Ectodermal cell (in vitro differentiated cells): ENCODE results near the gene WDHD1.
"Not testable (repeated sequence)": the region's sequence is repeated elsewhere in the genome, so short reads cannot be mapped to it uniquely, and the experiment has no call there.

Source experiments
- H3K27ac ChIP-seq: 2 replicates; pipeline ENCODE4 v1.7.0; 2013; ENCODE audit warnings: mild to moderate bottlenecking, low read depth, low read length; ENCODE audit not compliant: insufficient read depth, poor library complexity, severe bottlenecking
- H3K27me3 ChIP-seq: 2 replicates; pipeline ENCODE4 v1.7.0; 2013; ENCODE audit warnings: mild to moderate bottlenecking, low read length; ENCODE audit not compliant: insufficient read depth, control insufficient read depth, poor library complexity, severe bottlenecking
- H3K36me3 ChIP-seq: one replicate; pipeline ENCODE4 v1.7.0; 2013; ENCODE audit warnings: low read length; ENCODE audit not compliant: control insufficient read depth, insufficient read depth
- H3K4me1 ChIP-seq: one replicate; pipeline ENCODE4 v1.7.0; 2013; ENCODE audit warnings: low read length; ENCODE audit not compliant: control insufficient read depth, insufficient read depth
- H3K4me3 ChIP-seq: 2 replicates; pipeline ENCODE4 v1.7.0; 2013; ENCODE audit warnings: low read depth, low read length, control low read depth; ENCODE audit not compliant: insufficient read depth
- H3K9me3 ChIP-seq: 2 replicates; pipeline ENCODE4 v1.7.0; 2013; ENCODE audit warnings: mild to moderate bottlenecking, low read length, moderate library complexity; ENCODE audit not compliant: control insufficient read depth
- WGBS, 2 experiments: methylation state at CpG; one replicate each; pipeline ENCODE4 v1.1.7; 2013; ENCODE audit warnings: missing lambda C conversion rate in 2 of 2; 5-methylcytosine and 5-hydroxymethylcytosine counted together

Gene WDHD1

GRCh38 chr14:55048900-55049436 lies 22.1 kb upstream of the WDHD1 start:
- Histone ChIP-seq H3K4me1 (peaks cover 8% of the 10 kb centered on the region), H3K4me3 (no peak overlapping the region), H3K27ac (no peak overlapping the region), H3K27me3 (no peaks in the 10 kb centered on the region), H3K36me3 (peaks cover 3% of the 10 kb centered on the region), H3K9me3 (no peaks in the 10 kb centered on the region)
- 100% methylated on average over 1 to 2 of the region's 2 CpGs for WGBS, 2 experiments

- Histone ChIP-seq H3K27ac (no peak overlapping the region), H3K36me3 (peaks cover 9% of the 10 kb centered on the region), H3K27me3 (no peaks in the 10 kb centered on the region), H3K4me1 (no peaks in the 10 kb centered on the region), H3K9me3 (no peaks in the 10 kb centered on the region), H3K4me3 (no peak overlapping the region)
- 93 to 95% methylated on average over 5 of the region's 5 CpGs for WGBS, 2 experiments
Measured at GRCh38 chr14:55047301-55048053, 20.6 kb upstream of the WDHD1 start.

- H3K27me3 ChIP-seq, result no peaks in the 10 kb centered on the region
- H3K27ac ChIP-seq, result no peak overlapping the region
- no peak overlapping the region for H3K4me3 ChIP-seq
- peaks cover 9% of the 10 kb centered on the region for H3K36me3 ChIP-seq
- H3K9me3 ChIP-seq, result no peaks in the 10 kb centered on the region
- H3K4me1 ChIP-seq, result no peaks in the 10 kb centered on the region
Measured at GRCh38 chr14:55045087-55045486, 18.2 kb upstream of the WDHD1 start.

DNA sequence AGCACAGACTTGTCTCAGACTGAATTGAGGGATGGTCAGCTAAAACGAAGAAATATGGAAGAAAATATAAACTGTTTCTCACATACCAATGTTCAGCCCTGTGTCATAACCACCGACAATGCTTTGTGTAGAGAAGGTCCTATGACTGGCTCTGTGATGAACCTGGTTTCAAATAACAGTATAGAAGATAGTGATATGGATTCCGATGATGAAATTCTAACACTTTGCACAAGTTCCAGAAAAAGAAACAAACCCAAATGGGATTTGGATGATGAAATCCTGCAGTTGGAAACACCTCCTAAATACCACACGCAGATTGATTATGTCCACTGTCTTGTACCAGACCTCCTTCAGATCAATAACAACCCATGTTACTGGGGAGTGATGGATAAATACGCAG lies 16.6 kb upstream of the WDHD1 start:
- H3K36me3 ChIP-seq, result peaks cover 9% of the 10 kb centered on the region
- 96 to 100% methylated on average over 4 to 5 of the region's 5 CpGs for WGBS, 2 experiments
- no peak overlapping the region for H3K27ac ChIP-seq
- H3K4me3 ChIP-seq, result no peak overlapping the region
- H3K27me3 ChIP-seq, result no peaks in the 10 kb centered on the region
- no peaks in the 10 kb centered on the region for H3K4me1 ChIP-seq
- H3K9me3 ChIP-seq, result no peaks in the 10 kb centered on the region

DNA sequence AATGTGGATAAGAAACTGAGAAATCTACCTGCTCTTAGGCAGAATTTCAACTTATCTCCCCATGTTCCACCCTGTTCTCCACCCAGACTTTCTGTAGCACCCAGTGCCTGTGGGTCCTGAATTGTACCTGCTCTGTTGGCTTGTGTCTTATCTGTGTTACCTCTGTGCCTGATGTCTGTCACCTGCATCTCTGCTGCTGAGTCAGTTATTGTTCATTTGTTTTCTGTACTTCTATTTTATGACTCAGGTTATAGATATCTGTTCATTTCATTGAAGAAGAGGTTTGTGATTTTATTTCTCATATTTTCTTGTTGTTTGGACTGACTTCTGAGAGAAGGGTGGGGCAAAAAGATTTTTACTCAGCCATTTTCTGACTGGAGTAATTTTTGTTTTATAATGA lies 11.8 kb upstream of the WDHD1 start:
- H3K27ac ChIP-seq, result no peak overlapping the region
- no peaks in the 10 kb centered on the region for H3K27me3 ChIP-seq
- H3K4me3 ChIP-seq, result no peak overlapping the region
- H3K9me3 ChIP-seq, result no peaks in the 10 kb centered on the region
- peaks cover 7% of the 10 kb centered on the region for H3K36me3 ChIP-seq
- no peaks in the 10 kb centered on the region for H3K4me1 ChIP-seq

- H3K4me3 ChIP-seq, H3K4me1 ChIP-seq, H3K27ac ChIP-seq, H3K9me3 ChIP-seq, H3K27me3 ChIP-seq, H3K36me3 ChIP-seq: not testable (repeated sequence)
Measured at GRCh38 chr14:55037995-55038394, 11.1 kb upstream of the WDHD1 start.

- Histone ChIP-seq H3K4me3 (no peak overlapping the region), H3K27me3 (no peaks in the 10 kb centered on the region), H3K4me1 (peaks cover 7% of the 10 kb centered on the region), H3K36me3 (no peaks in the 10 kb centered on the region), H3K9me3 (no peaks in the 10 kb centered on the region), H3K27ac (no peak overlapping the region)
- 40 to 43% methylated on average over 1 to 2 of the region's 2 CpGs for WGBS, 2 experiments
Measured at GRCh38 chr14:55031190-55031589, 4.3 kb upstream of the WDHD1 start.

- no peaks in the 10 kb centered on the region for H3K36me3 ChIP-seq
- H3K4me3 ChIP-seq, result peak overlapping the region; percentile 70
- no peaks in the 10 kb centered on the region for H3K27me3 ChIP-seq
- H3K4me1 ChIP-seq, result peaks cover 16% of the 10 kb centered on the region
- H3K27ac ChIP-seq, result no peak overlapping the region
- no peaks in the 10 kb centered on the region for H3K9me3 ChIP-seq
- 62 to 71% methylated on average over 3 to 4 of the region's 4 CpGs for WGBS, 2 experiments
Measured at GRCh38 chr14:55028476-55028875, 1.6 kb upstream of the WDHD1 start.

- Histone ChIP-seq H3K4me1 (peaks cover 16% of the 10 kb centered on the region), H3K36me3 (no peaks in the 10 kb centered on the region), H3K27me3 (no peaks in the 10 kb centered on the region), H3K27ac (no peak overlapping the region), H3K4me3 (peak overlapping the region; percentile 70), H3K9me3 (no peaks in the 10 kb centered on the region)
- 2 to 4% methylated on average over 7 to 8 of the region's 8 CpGs for WGBS, 2 experiments
Measured at GRCh38 chr14:55028066-55028465, 1.2 kb upstream of the WDHD1 start.

DNA sequence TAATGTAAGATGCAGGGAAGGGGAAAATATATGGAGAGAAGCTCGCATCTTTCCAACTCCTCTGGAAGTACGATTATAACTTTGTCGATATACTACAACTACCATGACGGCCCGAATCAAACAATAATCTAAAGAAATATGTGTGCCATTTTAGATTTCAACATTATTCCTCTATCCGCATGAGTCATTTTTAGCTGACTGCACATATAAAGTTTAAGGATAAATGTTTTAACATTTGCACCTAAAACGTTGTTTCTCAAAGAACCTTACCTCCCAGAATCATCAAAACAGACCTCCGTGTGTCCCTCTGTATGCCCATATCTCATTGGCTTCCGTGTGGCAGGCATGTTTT lies 482 bp downstream of the WDHD1 start:
- Histone ChIP-seq H3K27me3 (no peaks in the 10 kb centered on the region), H3K36me3 (peaks cover 5% of the 10 kb centered on the region), H3K4me3 (peak overlapping the region; percentile 70), H3K4me1 (peaks cover 16% of the 10 kb centered on the region), H3K27ac (peak overlapping the region; percentile 91), H3K9me3 (no peaks in the 10 kb centered on the region)
- WGBS, 2 experiments, result 0 to 4% methylated on average over 7 to 9 of the region's 9 CpGs

GRCh38 chr14:55025948-55026347 lies 951 bp downstream of the WDHD1 start:
- peaks cover 6% of the 10 kb centered on the region for H3K36me3 ChIP-seq
- no peak overlapping the region for H3K27ac ChIP-seq
- H3K4me3 ChIP-seq, result peak overlapping the region; percentile 70
- WGBS, 2 experiments, result 14 to 22% methylated on average over 7 of the region's 7 CpGs
- H3K27me3 ChIP-seq, result no peaks in the 10 kb centered on the region
- H3K4me1 ChIP-seq, result peaks cover 16% of the 10 kb centered on the region
- H3K9me3 ChIP-seq, result no peaks in the 10 kb centered on the region
